Suprapubic skin (tissue), 4 donors: ENCODE results near the gene RASL10B. TPM values are rescaled to one million over a fixed set of nuclear protein-coding genes. Genes with fewer than 3 reads are reported as not detected.

Source experiments
- DNase-seq, 2 donors: peaks; one replicate each; pipeline ENCODE4 v3.0.0-alpha.2; 2019; ENCODE audit warnings: low spot score in 2 of 2
- H3K27ac ChIP-seq: fragments of 200-600 bp; sonication (generic); one replicate; pipeline ENCODE4 v1.5.1; 2019
- H3K27me3 ChIP-seq: fragments of 200-600 bp; sonication (generic); one replicate; pipeline ENCODE4 v1.5.1; 2019
- H3K36me3 ChIP-seq: fragments of 200-600 bp; sonication (generic); one replicate; pipeline ENCODE4 v1.5.1; 2019
- H3K4me1 ChIP-seq: fragments of 200-600 bp; sonication (generic); one replicate; pipeline ENCODE4 v1.5.1; 2019
- H3K4me3 ChIP-seq: fragments of 200-600 bp; sonication (generic); one replicate; pipeline ENCODE4 v1.5.1; 2019; ENCODE audit warnings: mild to moderate bottlenecking
- H3K9me3 ChIP-seq: fragments of 200-600 bp; sonication (generic); one replicate; pipeline ENCODE4 v1.5.1; 2019
- EP300 ChIP-seq: sonication (generic); formaldehyde crosslinking; IDR thresholded peaks from one replicate; pipeline ENCODE4 v1.6.1; 2017; ENCODE audit warnings: antibody characterized with exemption
- POLR2A ChIP-seq, 2 donors: fragments of 450-650 bp; IDR thresholded peaks; one replicate each; pipeline ENCODE4 v1.6.1; 2017; ENCODE audit warnings: antibody characterized with exemption in 2 of 2, mild to moderate bottlenecking in 2 of 2, moderate library complexity in 2 of 2
- POLR2AphosphoS5 ChIP-seq, 3 donors: sonication (generic); formaldehyde crosslinking; IDR thresholded peaks; one replicate each; pipeline ENCODE4 v1.6.1; 2017; ENCODE audit warnings: antibody characterized with exemption in 3 of 3
- WGBS: methylation state at CpG from one replicate; pipeline ENCODE4 v1.1.5; 2018; 5-methylcytosine and 5-hydroxymethylcytosine counted together
- total RNA-seq, 4 donors: library from RNA; depleted of rRNA; stranded (reverse); fragments of >200 nt; gene quantifications; one replicate each; pipeline ENCODE4 v1.1.0, GENCODE V29; 2016
- TF ChIP-seq, protein P1 (sequence below), 2 donors: fragments of 200-600 bp in 1 of 2; fragments of 450-650 bp in 1 of 2; sonication (generic) in 1 of 2; IDR thresholded peaks; one replicate each; pipeline ENCODE4 v1.5.1; 2016 to 2019; ENCODE audit warnings: antibody characterized with exemption in 2 of 2, mild to moderate bottlenecking in 1 of 2, moderate library complexity in 1 of 2

The RASL10B gene
- total RNA-seq, 4 donors from 2014 or later: 0.94 to 2.5 (median 1.9) TPM

DNA sequence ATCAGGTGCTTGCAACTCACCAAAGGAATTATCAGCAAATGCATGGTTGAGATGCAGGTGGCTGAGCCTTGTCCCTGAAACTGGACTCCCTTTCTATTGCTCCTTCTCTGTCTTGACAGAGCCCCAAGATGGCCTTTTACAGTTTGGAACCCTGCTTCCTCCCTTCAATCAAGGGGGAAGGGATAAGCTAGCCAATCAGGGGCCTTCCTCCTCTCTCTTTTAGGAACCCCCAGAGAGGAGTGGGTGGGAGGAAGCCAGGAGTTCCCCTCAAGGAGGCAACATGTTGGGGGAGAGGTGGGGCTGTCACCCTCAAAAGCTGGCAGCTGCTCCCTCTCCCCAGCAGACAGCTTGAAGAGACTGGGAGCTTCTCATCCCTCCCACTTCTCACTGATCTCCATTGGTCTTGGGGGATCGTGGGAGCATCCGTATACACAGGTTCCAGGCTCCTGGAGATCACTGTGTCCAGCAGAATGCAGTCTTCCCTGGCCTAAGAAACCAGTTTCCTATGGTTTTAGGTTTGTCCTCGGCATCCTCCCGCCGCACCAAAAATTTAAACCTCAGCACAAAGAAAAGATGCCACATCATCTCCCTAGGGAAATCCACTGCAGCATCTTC is 7.2 kb downstream of the RASL10B start:
- WGBS: 85% methylated on average over 5 of the region's 5 CpGs
- H3K36me3 ChIP-seq: no peaks in the 10 kb centered on the region
- H3K27me3 ChIP-seq: peaks cover 40% of the 10 kb centered on the region
- no peak overlapping the region for H3K27ac ChIP-seq
- H3K4me1 ChIP-seq: peaks cover 10% of the 10 kb centered on the region
- TF ChIP-seq POLR2AphosphoS5 (IDR thresholded peaks at IDR 0.05) (no peak), EP300 (no peak), POLR2A (IDR thresholded peaks at IDR 0.05) (no peak)
- TF ChIP-seq, protein P1, sequence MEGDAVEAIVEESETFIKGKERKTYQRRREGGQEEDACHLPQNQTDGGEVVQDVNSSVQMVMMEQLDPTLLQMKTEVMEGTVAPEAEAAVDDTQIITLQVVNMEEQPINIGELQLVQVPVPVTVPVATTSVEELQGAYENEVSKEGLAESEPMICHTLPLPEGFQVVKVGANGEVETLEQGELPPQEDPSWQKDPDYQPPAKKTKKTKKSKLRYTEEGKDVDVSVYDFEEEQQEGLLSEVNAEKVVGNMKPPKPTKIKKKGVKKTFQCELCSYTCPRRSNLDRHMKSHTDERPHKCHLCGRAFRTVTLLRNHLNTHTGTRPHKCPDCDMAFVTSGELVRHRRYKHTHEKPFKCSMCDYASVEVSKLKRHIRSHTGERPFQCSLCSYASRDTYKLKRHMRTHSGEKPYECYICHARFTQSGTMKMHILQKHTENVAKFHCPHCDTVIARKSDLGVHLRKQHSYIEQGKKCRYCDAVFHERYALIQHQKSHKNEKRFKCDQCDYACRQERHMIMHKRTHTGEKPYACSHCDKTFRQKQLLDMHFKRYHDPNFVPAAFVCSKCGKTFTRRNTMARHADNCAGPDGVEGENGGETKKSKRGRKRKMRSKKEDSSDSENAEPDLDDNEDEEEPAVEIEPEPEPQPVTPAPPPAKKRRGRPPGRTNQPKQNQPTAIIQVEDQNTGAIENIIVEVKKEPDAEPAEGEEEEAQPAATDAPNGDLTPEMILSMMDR (IDR thresholded peaks at IDR 0.05): no peak
- no peak overlapping the region for H3K4me3 ChIP-seq
- DNase-seq: peak; percentile 18 to 52
- no peaks in the 10 kb centered on the region for H3K9me3 ChIP-seq

DNA sequence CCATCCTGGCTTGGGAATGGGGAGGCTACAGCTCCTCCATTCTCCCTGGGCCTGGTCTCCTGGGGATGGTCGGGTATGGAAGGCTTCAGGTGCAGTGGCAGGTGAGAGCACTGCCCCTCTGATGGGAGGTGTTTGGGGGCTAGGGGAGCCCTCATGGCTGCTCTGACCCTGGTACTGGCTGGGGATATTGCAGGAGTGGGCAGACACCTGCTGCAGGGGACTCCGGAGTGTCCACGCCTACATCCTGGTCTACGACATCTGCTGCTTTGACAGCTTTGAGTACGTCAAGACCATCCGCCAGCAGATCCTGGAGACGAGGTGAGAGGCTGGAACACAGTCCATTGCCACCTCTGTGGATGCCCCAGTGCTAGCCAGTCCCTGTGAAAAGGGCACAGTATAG is 8.8 kb downstream of the RASL10B start:
- no peak overlapping the region for H3K27ac ChIP-seq
- peak; percentile 18 to 55 for DNase-seq
- no peaks in the 10 kb centered on the region for H3K36me3 ChIP-seq
- TF ChIP-seq EP300: no peak
- no peak for TF ChIP-seq POLR2AphosphoS5 (IDR thresholded peaks at IDR 0.05)
- TF ChIP-seq, protein P1 (IDR thresholded peaks at IDR 0.05): no peak
- no peak for TF ChIP-seq POLR2A (IDR thresholded peaks at IDR 0.05)
- no peak overlapping the region for H3K4me3 ChIP-seq
- H3K4me1 ChIP-seq: peaks cover 10% of the 10 kb centered on the region
- 90% methylated on average over 7 of the region's 7 CpGs for WGBS
- H3K9me3 ChIP-seq: no peaks in the 10 kb centered on the region
- H3K27me3 ChIP-seq: peaks cover 45% of the 10 kb centered on the region

DNA sequence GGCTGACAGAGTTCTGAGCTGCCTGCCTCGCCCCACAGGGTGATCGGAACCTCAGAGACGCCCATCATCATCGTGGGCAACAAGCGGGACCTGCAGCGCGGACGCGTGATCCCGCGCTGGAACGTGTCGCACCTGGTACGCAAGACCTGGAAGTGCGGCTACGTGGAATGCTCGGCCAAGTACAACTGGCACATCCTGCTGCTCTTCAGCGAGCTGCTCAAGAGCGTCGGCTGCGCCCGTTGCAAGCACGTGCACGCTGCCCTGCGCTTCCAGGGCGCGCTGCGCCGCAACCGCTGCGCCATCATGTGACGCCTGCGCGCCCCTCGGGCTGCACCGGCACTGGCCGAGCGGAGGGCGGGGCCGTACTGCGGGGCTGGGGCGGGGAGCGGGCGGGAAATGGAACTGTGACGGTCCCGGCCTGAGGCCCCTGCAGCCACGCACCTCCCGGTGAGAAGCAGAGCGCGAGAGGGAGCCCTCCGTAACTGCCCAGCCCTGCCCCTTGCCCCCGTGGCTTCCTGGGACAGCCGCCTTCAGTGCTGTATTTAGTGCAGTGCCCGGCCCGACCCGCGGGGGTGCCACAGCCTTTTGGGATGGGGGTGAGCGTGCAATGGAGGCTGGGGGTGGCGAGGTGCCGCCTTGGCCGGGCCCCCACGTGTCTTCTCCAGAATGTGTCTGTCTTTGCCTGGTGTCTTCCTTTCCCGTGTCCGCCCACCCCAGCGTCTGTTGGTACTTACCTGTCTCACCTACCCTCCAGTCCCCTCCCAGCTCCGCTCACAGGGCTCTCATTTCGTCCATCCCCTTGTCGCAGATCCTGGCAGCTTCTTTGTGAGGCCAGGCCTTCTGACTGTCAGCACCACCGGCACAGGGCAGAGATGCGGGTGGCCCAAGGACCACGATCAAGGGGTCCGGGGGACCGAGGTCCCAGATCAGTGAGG is 9.8 kb downstream of the RASL10B start:
- H3K36me3 ChIP-seq: no peaks in the 10 kb centered on the region
- H3K4me1 ChIP-seq: peaks cover 10% of the 10 kb centered on the region
- peaks cover 45% of the 10 kb centered on the region for H3K27me3 ChIP-seq
- no peaks in the 10 kb centered on the region for H3K9me3 ChIP-seq
- WGBS: 12% methylated on average over 37 of the region's 73 CpGs
- DNase-seq: peak; percentile 54 to 70
- TF ChIP-seq, protein P1 (IDR thresholded peaks at IDR 0.05): no peak
- TF ChIP-seq POLR2A (IDR thresholded peaks at IDR 0.05): no peak
- no peak for TF ChIP-seq POLR2AphosphoS5 (IDR thresholded peaks at IDR 0.05)
- TF ChIP-seq EP300: no peak
- H3K27ac ChIP-seq: no peak overlapping the region
- peak overlapping the region; percentile 34 for H3K4me3 ChIP-seq

DNA sequence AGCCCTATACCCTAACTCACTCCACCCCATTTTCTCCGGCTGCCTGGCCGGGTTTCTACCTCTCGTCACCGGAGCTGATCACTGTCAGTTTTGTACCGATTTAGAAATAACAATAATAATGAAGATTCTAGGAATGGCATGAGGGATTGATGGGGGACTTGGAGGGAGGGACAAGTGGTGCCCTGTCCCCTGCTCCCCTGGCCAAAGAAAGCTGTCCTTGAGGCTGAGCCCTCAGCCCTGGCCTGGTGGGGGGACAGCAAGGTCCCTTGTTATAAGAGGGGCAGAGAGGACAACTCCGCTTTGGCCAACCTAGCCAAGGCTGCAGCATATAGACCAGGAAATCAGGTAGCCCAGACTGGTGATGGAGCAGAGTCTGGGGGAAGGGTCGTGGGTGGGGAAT is 11.1 kb downstream of the RASL10B start:
- 77% methylated on average over 7 of the region's 7 CpGs for WGBS
- TF ChIP-seq POLR2AphosphoS5 (IDR thresholded peaks at IDR 0.05): no peak
- TF ChIP-seq, protein P1 (IDR thresholded peaks at IDR 0.05): no peak
- no peak for TF ChIP-seq POLR2A (IDR thresholded peaks at IDR 0.05)
- no peak for TF ChIP-seq EP300

DNA sequence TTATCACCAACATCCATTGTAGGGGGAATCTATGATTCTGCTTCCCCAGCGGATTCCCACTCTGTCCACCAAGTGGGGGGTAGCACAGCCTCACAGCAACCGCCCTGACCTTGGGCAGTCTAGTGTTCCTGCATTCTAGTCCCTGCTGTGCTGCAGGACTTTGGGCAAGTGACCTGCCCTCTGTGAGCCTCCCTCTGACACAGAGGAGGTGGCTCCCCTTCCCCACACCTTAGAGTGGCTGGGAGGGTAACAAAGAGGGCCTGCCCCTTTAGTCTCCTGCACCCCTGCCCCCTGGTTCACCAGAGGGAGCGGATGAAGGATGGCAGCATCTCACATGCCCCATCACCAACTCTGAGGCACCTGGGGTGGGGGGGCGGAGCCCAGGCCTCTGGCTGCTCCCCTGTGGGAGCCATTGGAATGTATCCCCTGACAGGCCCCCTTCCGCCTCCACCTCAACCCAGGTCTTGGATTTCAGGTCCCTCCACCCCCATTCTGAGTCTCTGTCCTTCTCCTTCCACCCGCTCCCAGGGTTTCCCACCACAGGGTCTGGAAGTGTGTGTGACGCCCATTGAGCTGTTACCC is 11.5 kb downstream of the RASL10B start:
- 80% methylated on average over 5 of the region's 7 CpGs for WGBS
- TF ChIP-seq POLR2A (IDR thresholded peaks at IDR 0.05): no peak
- no peak for TF ChIP-seq EP300
- TF ChIP-seq, protein P1 (IDR thresholded peaks at IDR 0.05): no peak
- TF ChIP-seq POLR2AphosphoS5 (IDR thresholded peaks at IDR 0.05): no peak
- no peaks in the 10 kb centered on the region for H3K9me3 ChIP-seq
- H3K27ac ChIP-seq: no peak overlapping the region
- H3K27me3 ChIP-seq: peaks cover 45% of the 10 kb centered on the region
- peak; percentile 36 to 61 for DNase-seq
- no peaks in the 10 kb centered on the region for H3K36me3 ChIP-seq
- H3K4me3 ChIP-seq: no peak overlapping the region
- H3K4me1 ChIP-seq: peaks cover 12% of the 10 kb centered on the region

More for the DNA sequence above, 11.1 kb downstream of the RASL10B start:
- Histone ChIP-seq H3K27me3 (peaks cover 45% of the 10 kb centered on the region), H3K36me3 (no peaks in the 10 kb centered on the region), H3K27ac (no peak overlapping the region), H3K4me3 (no peak overlapping the region), H3K4me1 (peaks cover 12% of the 10 kb centered on the region), H3K9me3 (no peaks in the 10 kb centered on the region)
- peak; percentile 22 to 47 for DNase-seq
